ENCODE results near the gene ZSCAN9. TPM values are rescaled to one million over a fixed set of nuclear protein-coding genes. Genes with fewer than 3 reads are reported as not detected.

The ZSCAN9 gene
- total and polyA plus RNA-seq, 2 of the 13 experiments (the other 11 are each of a cell fraction or from before 2014, with no cell fraction given) = 14.6 to 17.8 TPM

DNA sequence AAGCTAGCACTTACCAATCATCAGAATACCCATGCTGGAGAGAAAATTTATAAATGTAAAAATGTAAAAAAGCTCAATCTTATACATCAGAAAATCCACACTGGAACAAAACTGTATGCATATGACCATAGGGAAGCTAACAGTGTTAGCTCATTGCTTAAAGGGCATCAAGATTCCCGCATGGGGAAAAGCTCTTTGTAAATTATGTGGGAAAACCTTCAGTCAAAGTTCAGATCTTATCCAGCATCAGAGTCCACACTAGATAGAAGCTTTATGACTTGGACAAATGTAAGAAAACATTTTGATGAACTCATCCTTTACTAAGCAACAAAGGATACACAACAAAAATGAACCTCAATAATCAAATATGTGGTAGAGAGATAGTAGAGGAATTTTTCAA is 48.7 kb upstream of the ZSCAN9 start:
- H3K27ac ChIP-seq (ENCODE audit: extremely low read length, insufficient read depth, low read length) = no peak overlapping the region
- no peaks in the 10 kb centered on the region for H3K4me1 ChIP-seq (ENCODE audit: insufficient read depth, low read length)
- H3K4me2 ChIP-seq (ENCODE audit: low read depth, low read length) = no peak overlapping the region
- intact Hi-C loops (cut with micrococcal nuclease; ENCODE audit: unreplicated experiment) (no loop called here), in situ Hi-C loops (cut with HindIII; ENCODE audit: extremely low pct_ligation_motif_present, low pct_unique_long_range_greater_than_20kb) (no loop called here)
- TF ChIP-seq, protein P1, sequence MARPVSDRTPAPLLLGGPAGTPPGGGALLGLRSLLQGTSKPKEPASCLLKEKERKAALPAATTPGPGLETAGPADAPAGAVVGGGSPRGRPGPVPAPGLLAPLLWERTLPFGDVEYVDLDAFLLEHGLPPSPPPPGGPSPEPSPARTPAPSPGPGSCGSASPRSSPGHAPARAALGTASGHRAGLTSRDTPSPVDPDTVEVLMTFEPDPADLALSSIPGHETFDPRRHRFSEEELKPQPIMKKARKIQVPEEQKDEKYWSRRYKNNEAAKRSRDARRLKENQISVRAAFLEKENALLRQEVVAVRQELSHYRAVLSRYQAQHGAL (CRISPR knock-in tag; IDR thresholded peaks at IDR 0.05; ENCODE audit: not compliant biosample characterization) = no peak
- no peak for TF ChIP-seq ZNF552 (CRISPR knock-in tag; IDR thresholded peaks at IDR 0.05; ENCODE audit: borderline replicate concordance)
- no peak for TF ChIP-seq NFKBIZ (CRISPR knock-in tag; IDR thresholded peaks at IDR 0.05)
- TF ChIP-seq PAXIP1 (CRISPR knock-in tag; conservative IDR thresholded peaks at IDR 0.05) = no peak
- no peak for TF ChIP-seq ZNF572 (CRISPR knock-in tag; IDR thresholded peaks at IDR 0.05)
- TF ChIP-seq HNF4A (CRISPR knock-in tag; IDR thresholded peaks at IDR 0.05) = no peak
- TF ChIP-seq SMYD3 (CRISPR knock-in tag; IDR thresholded peaks at IDR 0.05) = no peak
- 6% methylated on average over 1 of the region's 1 CpG for WGBS (ENCODE audit: low lambda C conversion rate)
- H2AFZ ChIP-seq (ENCODE audit: low read length) = no peak overlapping the region
- ATAC-seq (no peak), FAIRE-seq (no peak), DNase-seq (ENCODE audit: low spot score) (no peak)
- H3K9ac ChIP-seq (ENCODE audit: insufficient read depth, low read depth, low read length) = no peak overlapping the region
- H4K20me1 ChIP-seq (ENCODE audit: insufficient read depth, low read length) = no peaks in the 10 kb centered on the region
- ChIA-PET POLR2A (interaction anchor here (1.2 kb wide), 1 partner anchor 14 kb away, joined by 3 read pairs; no protein-coding TSS in a partner anchor), CTCF (ENCODE audit: low intra/inter-chr PET ratio, low total read pairs) (no interaction called here)
- H3K36me3 ChIP-seq (replicated peaks in 1 of 2; ENCODE audit: control insufficient read depth in 1 of 2, insufficient read depth in 2 of 2, low read length in 2 of 2) = no peaks in the 10 kb centered on the region
- H3K9me3 ChIP-seq (ENCODE audit: low read length) = no peaks in the 10 kb centered on the region
- H3K27me3 ChIP-seq (ENCODE audit: control insufficient read depth in 1 of 2, insufficient read depth in 2 of 2, low read length in 2 of 2) = peaks cover 0 to 12% of the 10 kb centered on the region in 2 experiments; a peak in 2 of 5 replicates
- BruUV-seq (replicated peaks) = no TSS peak
- no peaks in the 10 kb centered on the region for H3K79me2 ChIP-seq (ENCODE audit: insufficient read depth, low read length)
- no peak overlapping the region for H3K4me3 ChIP-seq (replicated peaks in 1 of 3; ENCODE audit: insufficient read depth in 1 of 3, low read depth in 2 of 3, low read length in 3 of 3)
